ENCODE data around the gene NOXO1.

NOXO1 gene

GRCh38 chr16:1942810-1943726 is 38.2 kb downstream of the NOXO1 start, which contains the start of gene MSRB1:
Gene MSRB1 (minus strand): TSS chr16:1943199. CDS start chr16:1943156, 43 bp downstream.
- Histone ChIP-seq H2AFZ (ENCODE audit: low read depth, low read length) (peak within 1 kb of the TSS; percentile 98), H3K9ac (ENCODE audit: low read depth, low read length) (peak within 1 kb of the TSS; percentile 66), H3K4me1 (ENCODE audit: insufficient read depth, low read length) (peaks cover 26% of the 10 kb centered on the region), H3K36me3 (ENCODE audit: insufficient read depth, low read length) (peaks cover 26% of the 10 kb centered on the region), H3K79me2 (ENCODE audit: insufficient read depth, low read length) (no peaks in the 10 kb centered on the region; the same call in none of the 2 replicates), H3K27ac (ENCODE audit: low read length) (peak within 1 kb of the TSS; percentile 67), H3K27me3 (ENCODE audit: insufficient read depth, low read length, poor library complexity) (no peaks in the 10 kb centered on the region), H3K9me3 (ENCODE audit: insufficient read depth, low read length, severe bottlenecking) (no peaks in the 10 kb centered on the region), H3K4me3 (ENCODE audit: low read depth in 1 of 2, low read length in 2 of 2) (peak within 1 kb of the TSS; percentile 66 to 73; a peak in 3 of 4 replicates), H4K20me1 (ENCODE audit: insufficient read depth, low read length) (no peaks in the 10 kb centered on the region; the same call in 1 of the 2 replicates), H3K4me2 (ENCODE audit: insufficient read depth, low read length) (peak within 1 kb of the TSS; percentile 94)
- TF ChIP-seq CTCF (IDR thresholded peaks at IDR 0.05; ENCODE audit: borderline replicate concordance, extremely low read depth, low read length, poor library complexity, severe bottlenecking), result peak; percentile 22
- no peak for TF ChIP-seq EZH2 (IDR thresholded peaks at IDR 0.05; ENCODE audit: borderline replicate concordance, low read depth, low read length, severe bottlenecking)
- DNase-seq (peak; percentile 100), ATAC-seq (ENCODE audit: insufficient read depth, low read depth) (peak; percentile 96)

GRCh38 chr16:1942047-1942809 is 39.0 kb downstream of the NOXO1 start:
- H3K9me3 ChIP-seq (ENCODE audit: insufficient read depth, low read length, severe bottlenecking), result no peaks in the 10 kb centered on the region
- H3K9ac ChIP-seq (ENCODE audit: low read depth, low read length), result peak overlapping the region; percentile 66
- TF ChIP-seq CTCF (IDR thresholded peaks at IDR 0.05; ENCODE audit: borderline replicate concordance, extremely low read depth, low read length, poor library complexity, severe bottlenecking), result no peak
- TF ChIP-seq EZH2 (IDR thresholded peaks at IDR 0.05; ENCODE audit: borderline replicate concordance, low read depth, low read length, severe bottlenecking), result no peak
- H4K20me1 ChIP-seq (ENCODE audit: insufficient read depth, low read length), result no peaks in the 10 kb centered on the region; the same call in 1 of the 2 replicates
- H3K27ac ChIP-seq (ENCODE audit: low read length), result peak overlapping the region; percentile 59
- ATAC-seq (ENCODE audit: insufficient read depth, low read depth), result no peak
- peak overlapping the region; percentile 66 to 73; a peak in 3 of 4 replicates for H3K4me3 ChIP-seq (ENCODE audit: low read depth in 1 of 2, low read length in 2 of 2)
- peak overlapping the region; percentile 74 for H2AFZ ChIP-seq (ENCODE audit: low read depth, low read length)
- H3K79me2 ChIP-seq (ENCODE audit: insufficient read depth, low read length), result no peaks in the 10 kb centered on the region; the same call in none of the 2 replicates
- no peaks in the 10 kb centered on the region for H3K27me3 ChIP-seq (ENCODE audit: insufficient read depth, low read length, poor library complexity)
- DNase-seq, result no peak
- peak overlapping the region; percentile 94 for H3K4me2 ChIP-seq (ENCODE audit: insufficient read depth, low read length)
- H3K4me1 ChIP-seq (ENCODE audit: insufficient read depth, low read length), result peaks cover 26% of the 10 kb centered on the region
- peaks cover 28% of the 10 kb centered on the region for H3K36me3 ChIP-seq (ENCODE audit: insufficient read depth, low read length)

GRCh38 chr16:1941162-1942046 is 39.9 kb downstream of the NOXO1 start:
- Histone ChIP-seq H3K9ac (ENCODE audit: low read depth, low read length) (peak overlapping the region; percentile 66), H3K9me3 (ENCODE audit: insufficient read depth, low read length, severe bottlenecking) (no peaks in the 10 kb centered on the region), H3K4me1 (ENCODE audit: insufficient read depth, low read length) (peaks cover 26% of the 10 kb centered on the region), H3K79me2 (ENCODE audit: insufficient read depth, low read length) (no peaks in the 10 kb centered on the region; the same call in none of the 2 replicates), H4K20me1 (ENCODE audit: insufficient read depth, low read length) (no peaks in the 10 kb centered on the region; the same call in 1 of the 2 replicates), H3K4me2 (ENCODE audit: insufficient read depth, low read length) (peak overlapping the region; percentile 94), H3K27ac (ENCODE audit: low read length) (no peak overlapping the region), H2AFZ (ENCODE audit: low read depth, low read length) (no peak overlapping the region), H3K4me3 (ENCODE audit: low read depth in 1 of 2, low read length in 2 of 2) (peak overlapping the region in 1 of 2 experiments; percentile 73; a peak in 2 of 4 replicates), H3K36me3 (ENCODE audit: insufficient read depth, low read length) (peaks cover 28% of the 10 kb centered on the region), H3K27me3 (ENCODE audit: insufficient read depth, low read length, poor library complexity) (no peaks in the 10 kb centered on the region)
- ATAC-seq (ENCODE audit: insufficient read depth, low read depth) (no peak), DNase-seq (no peak)
- TF ChIP-seq CTCF (IDR thresholded peaks at IDR 0.05; ENCODE audit: borderline replicate concordance, extremely low read depth, low read length, poor library complexity, severe bottlenecking) (peak; percentile 19), EZH2 (IDR thresholded peaks at IDR 0.05; ENCODE audit: borderline replicate concordance, low read depth, low read length, severe bottlenecking) (no peak)

All from DND-41 (cell line).